Loucy (cell line): Measurements from ENCODE around the gene MYPN.

Experiments used
- H2AFZ ChIP-seq: fragments of 200-600 bp; sonication (generic); 2 replicates; pipeline ENCODE4 v1.6.0; 2016; ENCODE audit warnings: antibody characterized with exemption, mild to moderate bottlenecking, low read length, moderate library complexity
- H3F3A ChIP-seq: fragments of 200-600 bp; 2 replicates; pipeline ENCODE4 v1.6.0; 2016; ENCODE audit warnings: antibody characterized with exemption, low read depth, mild to moderate bottlenecking
- H3K27me3 ChIP-seq: fragments of 200-600 bp; sonication (generic); 2 replicates; pipeline ENCODE4 v1.6.1; 2014; ENCODE audit warnings: low read length, mild to moderate bottlenecking; ENCODE audit not compliant: insufficient read depth, poor library complexity, severe bottlenecking
- H3K36me3 ChIP-seq: fragments of 200-600 bp; sonication (generic); 2 replicates; pipeline ENCODE4 v1.6.1; 2016; ENCODE audit warnings: low read length; ENCODE audit not compliant: insufficient read depth
- H3K4me1 ChIP-seq: fragments of 200-600 bp; sonication (generic); 2 replicates; pipeline ENCODE4 v1.5.1; 2014; ENCODE audit warnings: low read length, mild to moderate bottlenecking; ENCODE audit not compliant: insufficient read depth, poor library complexity, severe bottlenecking
- H3K4me2 ChIP-seq: fragments of 200-600 bp; sonication (generic); 2 replicates; pipeline ENCODE4 v1.6.0; 2014; ENCODE audit warnings: antibody characterized with exemption, low read length, low read depth, mild to moderate bottlenecking; ENCODE audit not compliant: poor library complexity, severe bottlenecking
- H3K4me3 ChIP-seq: fragments of 200-600 bp; sonication (generic); 2 replicates; pipeline ENCODE4 v1.5.1; 2014; ENCODE audit warnings: low read length, mild to moderate bottlenecking, mixed read lengths; ENCODE audit not compliant: poor library complexity, severe bottlenecking
- H3K79me2 ChIP-seq: fragments of 200-600 bp; sonication (generic); 2 replicates; pipeline ENCODE4 v1.6.1; 2014; ENCODE audit warnings: low read length; ENCODE audit not compliant: insufficient read depth
- H3K9ac ChIP-seq: fragments of 200-600 bp; sonication (generic); 2 replicates; pipeline ENCODE4 v1.6.0; 2014; ENCODE audit warnings: mild to moderate bottlenecking, low read depth, low read length, moderate library complexity; ENCODE audit not compliant: poor library complexity, severe bottlenecking
- H3K9me2 ChIP-seq: fragments of 200-600 bp; sonication (generic); replicated peaks from 2 replicates; pipeline ENCODE4 v1.6.1; 2016; ENCODE audit warnings: low read depth, low read length, mixed read lengths
- H3K9me3 ChIP-seq: fragments of 200-600 bp; sonication (generic); 2 replicates; pipeline ENCODE4 v1.6.1; 2014; ENCODE audit warnings: mild to moderate bottlenecking, antibody characterized with exemption, low read length, low read depth; ENCODE audit not compliant: insufficient read depth
- H4K20me1 ChIP-seq: fragments of 200-600 bp; sonication (generic); 2 replicates; pipeline ENCODE4 v1.6.0; 2014; ENCODE audit warnings: antibody characterized with exemption, low read length, mild to moderate bottlenecking; ENCODE audit not compliant: insufficient read depth, poor library complexity, severe bottlenecking
- EZH2phosphoT487 ChIP-seq: fragments of 200-600 bp; IDR thresholded peaks from 2 replicates; pipeline ENCODE4 v1.6.1; 2018; ENCODE audit warnings: antibody characterized with exemption, mild to moderate bottlenecking, moderate library complexity, borderline replicate concordance
- TF ChIP-seq, protein P1 (sequence below): fragments of 200-600 bp; sonication (generic); conservative IDR thresholded peaks from 2 replicates; pipeline ENCODE4 v1.5.1; 2014; ENCODE audit warnings: mild to moderate bottlenecking, antibody characterized with exemption, low read length

The MYPN gene

DNA sequence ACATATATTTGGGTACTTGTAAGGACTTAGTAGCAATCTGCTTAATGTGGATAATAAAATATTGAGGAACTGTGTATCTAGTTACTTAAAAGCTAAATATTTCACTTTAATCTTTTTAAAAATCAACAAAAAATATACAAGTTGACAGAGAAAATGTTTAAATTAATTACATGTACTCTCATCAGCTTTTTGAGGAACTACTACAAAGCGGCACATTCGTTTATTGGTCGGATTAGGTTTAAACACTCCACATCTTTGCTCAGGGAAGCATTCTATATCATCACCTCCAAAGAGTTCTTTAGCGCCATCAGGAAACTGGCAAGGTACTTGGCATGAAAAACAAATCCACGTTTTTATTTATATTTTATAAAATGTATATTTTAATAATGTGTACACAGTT, 121.0 kb downstream of the MYPN start:
- H3K9me3 ChIP-seq, result no peaks in the 10 kb centered on the region
- H3K27me3 ChIP-seq, result no peaks in the 10 kb centered on the region
- H4K20me1 ChIP-seq, result no peaks in the 10 kb centered on the region
- H3K4me1 ChIP-seq, result peaks cover 10% of the 10 kb centered on the region
- no peak overlapping the region for H2AFZ ChIP-seq
- no peak overlapping the region for H3K4me3 ChIP-seq
- H3K79me2 ChIP-seq, result no peaks in the 10 kb centered on the region
- no peak overlapping the region for H3K9ac ChIP-seq
- H3K36me3 ChIP-seq, result no peaks in the 10 kb centered on the region
- TF ChIP-seq, protein P1, sequence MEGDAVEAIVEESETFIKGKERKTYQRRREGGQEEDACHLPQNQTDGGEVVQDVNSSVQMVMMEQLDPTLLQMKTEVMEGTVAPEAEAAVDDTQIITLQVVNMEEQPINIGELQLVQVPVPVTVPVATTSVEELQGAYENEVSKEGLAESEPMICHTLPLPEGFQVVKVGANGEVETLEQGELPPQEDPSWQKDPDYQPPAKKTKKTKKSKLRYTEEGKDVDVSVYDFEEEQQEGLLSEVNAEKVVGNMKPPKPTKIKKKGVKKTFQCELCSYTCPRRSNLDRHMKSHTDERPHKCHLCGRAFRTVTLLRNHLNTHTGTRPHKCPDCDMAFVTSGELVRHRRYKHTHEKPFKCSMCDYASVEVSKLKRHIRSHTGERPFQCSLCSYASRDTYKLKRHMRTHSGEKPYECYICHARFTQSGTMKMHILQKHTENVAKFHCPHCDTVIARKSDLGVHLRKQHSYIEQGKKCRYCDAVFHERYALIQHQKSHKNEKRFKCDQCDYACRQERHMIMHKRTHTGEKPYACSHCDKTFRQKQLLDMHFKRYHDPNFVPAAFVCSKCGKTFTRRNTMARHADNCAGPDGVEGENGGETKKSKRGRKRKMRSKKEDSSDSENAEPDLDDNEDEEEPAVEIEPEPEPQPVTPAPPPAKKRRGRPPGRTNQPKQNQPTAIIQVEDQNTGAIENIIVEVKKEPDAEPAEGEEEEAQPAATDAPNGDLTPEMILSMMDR, result no peak
- no peak for TF ChIP-seq EZH2phosphoT487
- H3K4me2 ChIP-seq, result peak overlapping the region; percentile 87
- no peaks in the 10 kb centered on the region for H3F3A ChIP-seq
- no peaks in the 10 kb centered on the region for H3K9me2 ChIP-seq

DNA sequence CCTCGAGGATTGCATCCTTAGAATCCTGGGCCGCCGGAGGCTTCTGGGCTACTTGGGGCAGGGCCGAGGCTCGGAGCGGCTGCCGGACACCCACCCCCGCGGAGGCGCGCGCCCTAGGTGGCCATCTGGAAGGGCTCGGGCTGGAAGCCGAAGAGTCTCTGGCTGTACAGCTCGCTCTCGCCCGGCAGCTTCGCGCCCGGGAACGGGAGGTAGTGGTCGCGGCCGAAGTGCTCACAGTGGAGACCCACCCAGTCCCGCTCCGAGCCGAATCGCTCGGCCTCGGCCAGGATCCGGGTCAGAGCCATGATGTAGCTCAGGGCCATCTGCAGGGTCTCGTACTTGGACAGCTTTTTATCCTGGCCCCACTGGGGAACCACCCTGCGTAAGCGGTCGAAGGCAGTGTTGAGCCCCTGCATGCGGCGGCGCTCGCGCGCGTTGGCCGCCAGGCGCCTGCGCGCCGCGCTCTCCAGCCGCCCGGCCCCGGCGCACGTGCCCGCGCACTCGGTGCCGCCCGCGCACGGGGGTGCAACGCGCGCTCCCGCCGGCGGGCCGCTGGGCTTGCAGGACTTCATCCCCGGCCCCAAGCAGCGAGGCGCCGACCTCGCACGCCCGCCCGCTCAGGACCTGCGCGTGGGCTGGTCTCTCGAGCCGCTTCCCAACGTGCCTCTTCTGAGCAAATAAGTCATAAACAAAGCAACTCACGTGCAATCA, 122.0 kb downstream of the MYPN start:
- H3K4me3 ChIP-seq, result peak overlapping the region; percentile 71
- H3K9ac ChIP-seq, result peak overlapping the region; percentile 69
- H3K36me3 ChIP-seq, result no peaks in the 10 kb centered on the region
- H3F3A ChIP-seq, result no peaks in the 10 kb centered on the region
- H3K4me2 ChIP-seq, result peak overlapping the region; percentile 87
- no peak for TF ChIP-seq EZH2phosphoT487
- TF ChIP-seq, protein P1, result no peak
- H2AFZ ChIP-seq, result peak overlapping the region; percentile 99
- no peaks in the 10 kb centered on the region for H3K9me2 ChIP-seq
- no peaks in the 10 kb centered on the region for H3K27me3 ChIP-seq
- no peaks in the 10 kb centered on the region for H3K79me2 ChIP-seq
- H3K9me3 ChIP-seq, result no peaks in the 10 kb centered on the region
- H4K20me1 ChIP-seq, result no peaks in the 10 kb centered on the region
- peaks cover 10% of the 10 kb centered on the region for H3K4me1 ChIP-seq

DNA sequence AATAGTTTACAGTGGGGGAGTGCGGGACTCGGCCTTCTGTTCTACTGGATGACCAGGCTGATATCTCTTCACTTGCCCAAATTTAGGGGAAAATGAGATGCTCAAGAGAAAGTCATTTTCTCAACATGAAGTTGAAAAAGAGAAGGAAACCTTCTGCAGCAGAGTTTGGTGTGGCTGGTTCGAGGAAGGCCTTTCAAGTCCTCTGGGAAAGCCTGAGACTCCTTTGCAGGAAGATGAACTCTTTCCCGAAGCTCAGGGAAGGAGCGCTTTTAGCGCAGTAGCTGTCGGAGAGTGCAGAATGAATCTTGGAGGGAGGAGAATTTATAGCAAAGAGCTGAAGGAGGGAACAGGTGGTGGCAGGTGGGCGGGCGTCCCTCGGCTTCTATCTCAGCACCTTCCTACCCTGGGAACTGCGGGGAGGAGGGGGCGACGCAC, 122.5 kb downstream of the MYPN start, which contains the start of gene ATOH7:
ATOH7 (minus strand) TSS at position 297 of the 435 bp plus-strand sequence. CDS start 436 bp downstream, outside the sequence.
- Histone ChIP-seq H3K4me1 (peaks cover 10% of the 10 kb centered on the region), H2AFZ (peak within 1 kb of the TSS; percentile 99), H3K27me3 (no peaks in the 10 kb centered on the region), H3K9ac (peak within 1 kb of the TSS; percentile 69), H3K4me3 (peak within 1 kb of the TSS; percentile 71), H3K36me3 (no peaks in the 10 kb centered on the region), H4K20me1 (no peaks in the 10 kb centered on the region), H3K79me2 (no peaks in the 10 kb centered on the region), H3F3A (no peaks in the 10 kb centered on the region), H3K9me3 (no peaks in the 10 kb centered on the region), H3K9me2 (no peaks in the 10 kb centered on the region), H3K4me2 (peak within 1 kb of the TSS; percentile 87)
- TF ChIP-seq, protein P1, result no peak
